ENCODE measurements around the gene SNX5. TPM values are rescaled to one million over a fixed set of nuclear protein-coding genes. Genes with fewer than 3 reads are reported as not detected.

SNX5 gene
- total and polyA plus RNA-seq, 2 of the 13 experiments (the other 11 are each of a cell fraction or from before 2014, with no cell fraction given) = 664 to 1,040 TPM

DNA sequence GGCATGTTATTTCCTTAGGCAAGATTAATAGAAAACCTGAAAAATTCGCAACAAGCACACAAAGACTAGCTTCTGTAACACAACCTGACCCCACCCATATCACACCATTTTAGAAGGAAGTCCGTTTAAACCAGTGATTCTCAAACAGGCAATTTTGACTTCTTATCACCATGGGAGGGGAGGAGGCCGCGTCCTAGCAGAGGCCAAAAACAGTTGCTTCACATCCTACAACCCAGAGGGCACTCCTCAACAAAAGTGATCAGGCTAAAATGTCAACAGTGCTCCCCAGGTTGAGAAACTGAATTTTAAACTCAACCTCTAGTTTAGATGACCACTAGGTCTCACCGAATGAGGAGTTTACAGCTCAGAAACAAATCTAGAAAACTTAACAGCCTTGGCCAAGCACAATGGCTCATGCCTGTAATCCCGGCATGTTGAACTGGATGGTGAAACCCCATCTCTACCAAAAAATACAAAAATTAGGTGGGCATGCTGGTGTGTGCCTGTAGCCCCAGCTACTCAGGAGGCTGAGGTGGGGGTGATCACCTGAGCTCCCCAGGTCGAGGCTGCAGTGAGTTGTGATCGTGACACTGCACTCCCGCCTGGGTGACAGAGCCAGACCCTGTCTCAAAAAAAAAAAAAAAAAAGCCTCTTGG lies 3.4 kb downstream of the SNX5 start (continued):
- no peak for TF ChIP-seq GLMP (CRISPR knock-in tag; IDR thresholded peaks at IDR 0.05; ENCODE audit: borderline replicate concordance)
- no peak for TF ChIP-seq DPF2 (CRISPR knock-in tag; IDR thresholded peaks at IDR 0.05; ENCODE audit: borderline replicate concordance, low read depth)
- no peak for TF ChIP-seq KLF11 (CRISPR knock-in tag; IDR thresholded peaks at IDR 0.05)
- TF ChIP-seq RXRB (CRISPR knock-in tag; IDR thresholded peaks at IDR 0.05; ENCODE audit: borderline replicate concordance) = no peak
- no peak for TF ChIP-seq SMARCC2 (IDR thresholded peaks at IDR 0.05)
- no peak for TF ChIP-seq ZNF468 (CRISPR knock-in tag; IDR thresholded peaks at IDR 0.05)
- TF ChIP-seq, protein P1, sequence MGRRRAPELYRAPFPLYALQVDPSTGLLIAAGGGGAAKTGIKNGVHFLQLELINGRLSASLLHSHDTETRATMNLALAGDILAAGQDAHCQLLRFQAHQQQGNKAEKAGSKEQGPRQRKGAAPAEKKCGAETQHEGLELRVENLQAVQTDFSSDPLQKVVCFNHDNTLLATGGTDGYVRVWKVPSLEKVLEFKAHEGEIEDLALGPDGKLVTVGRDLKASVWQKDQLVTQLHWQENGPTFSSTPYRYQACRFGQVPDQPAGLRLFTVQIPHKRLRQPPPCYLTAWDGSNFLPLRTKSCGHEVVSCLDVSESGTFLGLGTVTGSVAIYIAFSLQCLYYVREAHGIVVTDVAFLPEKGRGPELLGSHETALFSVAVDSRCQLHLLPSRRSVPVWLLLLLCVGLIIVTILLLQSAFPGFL (CRISPR knock-in tag; IDR thresholded peaks at IDR 0.05) = no peak
- TF ChIP-seq FOSL1 (CRISPR knock-in tag; IDR thresholded peaks at IDR 0.05; ENCODE audit: borderline replicate concordance) = no peak
- TF ChIP-seq KLF6 (CRISPR knock-in tag; IDR thresholded peaks at IDR 0.05) = no peak
- no peak for TF ChIP-seq JARID2 (CRISPR knock-in tag; IDR thresholded peaks at IDR 0.05; ENCODE audit: insufficient replicate concordance)
- TF ChIP-seq ZHX2 (IDR thresholded peaks at IDR 0.05; ENCODE audit: low read depth) = no peak
- no peak for TF ChIP-seq ZHX2 (CRISPR knock-in tag; IDR thresholded peaks at IDR 0.05; ENCODE audit: borderline replicate concordance)
- TF ChIP-seq AGO2 (optimal IDR thresholded peaks at IDR 0.05; ENCODE audit: low read depth, low read length) = no peak
- no peak for TF ChIP-seq REXO4 (CRISPR knock-in tag; IDR thresholded peaks at IDR 0.05; ENCODE audit: borderline replicate concordance)
- peak; percentile 58 for TF ChIP-seq ZSCAN31 (CRISPR knock-in tag; IDR thresholded peaks at IDR 0.05; ENCODE audit: low read depth)
- no peak for TF ChIP-seq ZSCAN5A (CRISPR knock-in tag; IDR thresholded peaks at IDR 0.05; ENCODE audit: borderline replicate concordance)
- TF ChIP-seq ZNF564 (CRISPR knock-in tag; IDR thresholded peaks at IDR 0.05) = peak; percentile 63; the same call in 1 of the 2 replicates
- no peak for TF ChIP-seq ZMYM2 (CRISPR knock-in tag; IDR thresholded peaks at IDR 0.05)
